GM18951 (cell line): ENCODE results near the gene KDSR.

ENCODE experiments used
- POLR2A ChIP-seq: IDR thresholded peaks from 4 replicates; pipeline ENCODE4 v1.6.1; 2011; ENCODE audit warnings: mild to moderate bottlenecking; ENCODE audit not compliant: insufficient read length, insufficient read depth; ENCODE audit errors: extremely low read depth
- in situ Hi-C: fragments of 300-500 bp; cut with MboI; formaldehyde crosslinking; loops from one replicate; pipeline ENCODE4 v1.12.0; 2022; ENCODE audit warnings: low sequenced_read_pairs, mixed read lengths, inconsistent platforms; ENCODE audit not compliant: unreplicated experiment

The KDSR gene

GRCh38 chr18:63286926-63287325 is 80.1 kb downstream of the KDSR start:
- in situ Hi-C loops: no loop called here

GRCh38 chr18:63284827-63285733 is 81.9 kb downstream of the KDSR start:
- TF ChIP-seq POLR2A: peak; percentile 58
- in situ Hi-C loops: no loop called here

More at GRCh38 chr18:63286926-63287325, 80.1 kb downstream of the KDSR start:
- no peak for TF ChIP-seq POLR2A

- TF ChIP-seq POLR2A: no peak
- in situ Hi-C loops: no loop called here
Observed at GRCh38 chr18:63284173-63284799, 82.7 kb downstream of the KDSR start.

- TF ChIP-seq POLR2A: no peak
- in situ Hi-C loops: no loop called here
Observed at GRCh38 chr18:63283305-63284094, 83.5 kb downstream of the KDSR start.

GRCh38 chr18:63282793-63283192 is 84.2 kb downstream of the KDSR start:
- no peak for TF ChIP-seq POLR2A
- in situ Hi-C loops: no loop called here
